NT2/D1 (cell line): Measurements from ENCODE around the gene PHLDB3.

ENCODE experiments used
- SUZ12 ChIP-seq: IDR thresholded peaks from 2 replicates; pipeline ENCODE4 v1.6.1; 2011; ENCODE audit not compliant: insufficient read length, insufficient read depth; ENCODE audit errors: extremely low read depth
- YY1 ChIP-seq: IDR thresholded peaks from 2 replicates; pipeline ENCODE4 v1.6.1; 2011; ENCODE audit not compliant: insufficient read length, insufficient read depth
- ZNF274 ChIP-seq: IDR thresholded peaks from 2 replicates; pipeline ENCODE4 v1.6.1; 2011; ENCODE audit warnings: mild to moderate bottlenecking, low read depth, low read length

DNA sequence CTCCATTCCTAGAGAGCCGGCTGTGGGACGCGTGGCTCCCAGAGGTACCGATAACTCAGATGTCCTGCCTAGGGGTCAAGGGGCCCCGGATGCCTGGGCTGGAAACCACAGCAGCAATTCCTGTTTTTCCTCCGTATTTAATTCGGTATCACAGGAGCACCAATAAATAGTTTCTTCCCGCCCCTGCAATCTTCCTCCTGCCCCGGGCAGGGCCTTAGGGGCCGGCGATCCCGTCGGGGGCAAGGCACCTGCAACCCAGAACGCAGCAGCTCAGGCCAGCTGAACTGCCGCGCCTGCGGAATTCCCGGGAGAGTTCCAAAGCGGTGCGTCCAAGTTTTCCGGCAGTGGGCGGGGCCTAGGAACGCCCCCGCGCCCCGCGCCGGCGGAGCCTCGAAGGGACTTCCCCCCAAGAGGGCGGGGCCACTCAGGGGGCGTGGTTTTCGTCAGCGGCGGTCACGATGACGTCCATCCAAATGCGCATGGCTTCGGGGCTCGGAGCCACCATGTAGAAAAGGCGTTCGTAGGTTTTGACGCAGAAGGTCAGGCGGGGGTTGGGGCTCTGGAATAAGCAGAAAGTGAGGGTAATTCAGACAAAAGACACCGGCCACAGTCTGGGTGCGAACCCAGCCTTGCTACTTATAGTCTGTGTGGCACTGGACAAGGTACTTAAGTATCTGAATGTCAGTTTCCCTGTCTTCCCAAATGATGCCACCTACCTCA lies 29.4 kb downstream of the PHLDB3 start:
- no peak for TF ChIP-seq YY1
- TF ChIP-seq ZNF274: no peak
- TF ChIP-seq SUZ12: no peak
